Activated CD8-positive, alpha-beta T cell treated with anti-CD3 and anti-CD28 coated beads for 36 hours (primary cell): ENCODE data around the gene ACYP2. TPM values are rescaled to one million over a fixed set of nuclear protein-coding genes. Genes with fewer than 3 reads are reported as not detected.

Experiments
- ATAC-seq: fragments of 200-7000 bp; cut with Tn5 transposase; one replicate; pipeline ENCODE4 v1.10.0; 2021; ENCODE audit warnings: mild to moderate bottlenecking, moderate library complexity
- CTCF ChIA-PET: fragments of 350-600 bp; sonication (Branson Sonifier 250); formaldehyde crosslinking; loops from one replicate; lab custom pipeline; 2021; ENCODE audit warnings: antibody characterized with exemption; lab: Charles Lee
- POLR2A ChIA-PET: fragments of 350-600 bp; sonication (Branson Sonifier 250); formaldehyde crosslinking; loops from one replicate; lab custom pipeline; 2021; ENCODE audit warnings: antibody characterized with exemption; lab: Charles Lee
- DNase-seq: peaks from one replicate; pipeline ENCODE4 v3.0.0-alpha.2; 2020
- H3K27ac Mint-ChIP-seq: one replicate; pipeline ENCODE4 v1.8.0; 2021; ENCODE audit warnings: mild to moderate bottlenecking, mixed read lengths
- H3K27me3 Mint-ChIP-seq: one replicate; pipeline ENCODE4 v1.8.0; 2021; ENCODE audit warnings: mixed read lengths
- H3K36me3 Mint-ChIP-seq: one replicate; pipeline ENCODE4 v1.8.0; 2021; ENCODE audit warnings: low read depth, mixed read lengths
- H3K4me1 Mint-ChIP-seq: one replicate; pipeline ENCODE4 v1.8.0; 2021; ENCODE audit warnings: low read depth, mixed read lengths
- H3K4me3 Mint-ChIP-seq: one replicate; pipeline ENCODE4 v1.8.0; 2021; ENCODE audit warnings: mild to moderate bottlenecking, moderate library complexity, mixed read lengths
- H3K9me3 Mint-ChIP-seq: one replicate; pipeline ENCODE4 v1.8.0; 2021; ENCODE audit warnings: mixed read lengths
- intact Hi-C: fragments of 100-400 bp; cut with micrococcal nuclease; formaldehyde crosslinking; loops from one replicate; pipeline ENCODE4 v1.10.0; 2022
- total RNA-seq, 2 experiments: library from RNA; stranded (reverse); gene quantifications; one replicate each; pipeline ENCODE4 v1.2.3, GENCODE V29; 2021
- TF ChIP-seq, protein P1 (sequence below): fragments of 200-600 bp; IDR thresholded peaks from one replicate; pipeline ENCODE4 v1.8.0; 2022; ENCODE audit warnings: antibody characterized with exemption, mild to moderate bottlenecking

Gene ACYP2
- total RNA-seq, 2 experiments from 2014 or later: 5.8 to 6.0 TPM

- Mint-ChIP-seq H3K4me3 (no peak overlapping the region), H3K36me3 (peaks cover 3% of the 10 kb centered on the region), H3K4me1 (no peaks in the 10 kb centered on the region), H3K27ac (no peak overlapping the region), H3K27me3 (no peaks in the 10 kb centered on the region), H3K9me3 (peaks cover 2% of the 10 kb centered on the region)
- TF ChIP-seq, protein P1, sequence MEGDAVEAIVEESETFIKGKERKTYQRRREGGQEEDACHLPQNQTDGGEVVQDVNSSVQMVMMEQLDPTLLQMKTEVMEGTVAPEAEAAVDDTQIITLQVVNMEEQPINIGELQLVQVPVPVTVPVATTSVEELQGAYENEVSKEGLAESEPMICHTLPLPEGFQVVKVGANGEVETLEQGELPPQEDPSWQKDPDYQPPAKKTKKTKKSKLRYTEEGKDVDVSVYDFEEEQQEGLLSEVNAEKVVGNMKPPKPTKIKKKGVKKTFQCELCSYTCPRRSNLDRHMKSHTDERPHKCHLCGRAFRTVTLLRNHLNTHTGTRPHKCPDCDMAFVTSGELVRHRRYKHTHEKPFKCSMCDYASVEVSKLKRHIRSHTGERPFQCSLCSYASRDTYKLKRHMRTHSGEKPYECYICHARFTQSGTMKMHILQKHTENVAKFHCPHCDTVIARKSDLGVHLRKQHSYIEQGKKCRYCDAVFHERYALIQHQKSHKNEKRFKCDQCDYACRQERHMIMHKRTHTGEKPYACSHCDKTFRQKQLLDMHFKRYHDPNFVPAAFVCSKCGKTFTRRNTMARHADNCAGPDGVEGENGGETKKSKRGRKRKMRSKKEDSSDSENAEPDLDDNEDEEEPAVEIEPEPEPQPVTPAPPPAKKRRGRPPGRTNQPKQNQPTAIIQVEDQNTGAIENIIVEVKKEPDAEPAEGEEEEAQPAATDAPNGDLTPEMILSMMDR: no peak
- intact Hi-C loops: no loop called here
- no peak for ATAC-seq
- CTCF ChIA-PET: interaction anchor here (1.0 to 1.3 kb wide), 2 partner anchors 13 to 29 kb away, joined by 3 to 4 read pairs; no protein-coding TSS in a partner anchor
- POLR2A ChIA-PET: no interaction called here
- DNase-seq: no peak
Measured at GRCh38 chr2:54148391-54148790, 33.0 kb downstream of the ACYP2 start.

GRCh38 chr2:54149638-54150441, 34.4 kb downstream of the ACYP2 start:
- ChIA-PET CTCF (no interaction called here), POLR2A (no interaction called here)
- H3K4me3 Mint-ChIP-seq: no peak overlapping the region
- H3K27ac Mint-ChIP-seq: no peak overlapping the region
- DNase-seq (no peak), ATAC-seq (no peak)
- TF ChIP-seq, protein P1: no peak
- H3K4me1 Mint-ChIP-seq: no peaks in the 10 kb centered on the region
- H3K36me3 Mint-ChIP-seq: peaks cover 11% of the 10 kb centered on the region
- intact Hi-C loops: no loop called here
- no peaks in the 10 kb centered on the region for H3K27me3 Mint-ChIP-seq
- H3K9me3 Mint-ChIP-seq: peaks cover 2% of the 10 kb centered on the region

- Mint-ChIP-seq H3K27me3 (no peaks in the 10 kb centered on the region), H3K4me1 (no peaks in the 10 kb centered on the region), H3K9me3 (peaks cover 4% of the 10 kb centered on the region), H3K27ac (no peak overlapping the region), H3K4me3 (no peak overlapping the region), H3K36me3 (peaks cover 12% of the 10 kb centered on the region)
- POLR2A ChIA-PET: no interaction called here
- intact Hi-C loops: no loop called here
- TF ChIP-seq, protein P1: no peak
- ATAC-seq (no peak), DNase-seq (no peak)
- CTCF ChIA-PET: no interaction called here
Measured at GRCh38 chr2:54158311-54158710, 42.9 kb downstream of the ACYP2 start.

GRCh38 chr2:54161660-54162424, 46.4 kb downstream of the ACYP2 start:
- ATAC-seq (no peak), DNase-seq (no peak)
- ChIA-PET POLR2A (no interaction called here), CTCF (interaction anchor here (0.8 to 1.4 kb wide), 4 partner anchors 10 to 543 kb away, joined by 3 to 4 read pairs (median 4); no protein-coding TSS in a partner anchor)
- TF ChIP-seq, protein P1: no peak
- Mint-ChIP-seq H3K4me3 (no peak overlapping the region), H3K9me3 (no peaks in the 10 kb centered on the region), H3K4me1 (no peaks in the 10 kb centered on the region), H3K27ac (no peak overlapping the region), H3K36me3 (no peaks in the 10 kb centered on the region), H3K27me3 (no peaks in the 10 kb centered on the region)
- intact Hi-C loops: no loop called here

DNA sequence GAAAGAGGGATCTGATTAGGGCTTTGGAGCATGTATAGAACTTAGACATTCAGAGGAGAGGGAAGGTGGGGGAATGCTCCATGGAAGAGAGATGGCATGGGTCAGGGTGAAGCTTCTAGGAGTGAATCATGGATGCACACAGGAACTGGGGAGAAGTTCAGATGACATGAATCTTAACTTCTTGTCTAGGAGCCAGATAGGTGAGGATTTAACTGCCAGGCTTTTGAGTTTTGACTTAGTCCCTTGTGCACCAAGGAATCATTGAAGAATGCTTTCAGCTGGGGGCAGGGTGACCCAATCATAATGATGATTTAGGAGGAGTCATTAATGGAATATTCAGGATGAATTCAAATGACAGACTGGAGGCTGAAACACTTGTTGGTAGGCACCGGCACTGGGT, 48.7 kb downstream of the ACYP2 start:
- TF ChIP-seq, protein P1: no peak
- Mint-ChIP-seq H3K4me1 (no peaks in the 10 kb centered on the region), H3K4me3 (no peak overlapping the region), H3K9me3 (no peaks in the 10 kb centered on the region), H3K27ac (no peak overlapping the region), H3K36me3 (no peaks in the 10 kb centered on the region), H3K27me3 (no peaks in the 10 kb centered on the region)
- ChIA-PET CTCF (no interaction called here), POLR2A (no interaction called here)
- no peak for DNase-seq
- intact Hi-C loops: no loop called here
- no peak for ATAC-seq
